Fibroblast of skin of left biceps (primary cell): ENCODE measurements around the gene NYAP1.

Source experiments
- DNase-seq, 2 experiments: peaks; one replicate each; pipeline ENCODE4 v3.0.0-alpha.2; 2013; ENCODE audit warnings: low read depth in 2 of 2

The NYAP1 gene

GRCh38 chr7:100457033-100457432 is 26.7 kb upstream of the NYAP1 start:
- DNase-seq: no peak

- DNase-seq: no peak
Measured at GRCh38 chr7:100464210-100464660, 19.5 kb upstream of the NYAP1 start, which contains the start of gene SPACDR. Gene SPACDR, minus strand, starts transcription at chr7:100464260. Its CDS starts 235 bp downstream, at chr7:100464025.

GRCh38 chr7:100464791-100465190 is 18.9 kb upstream of the NYAP1 start:
- no peak for DNase-seq

- no peak for DNase-seq
Measured at GRCh38 chr7:100465299-100465698, 18.4 kb upstream of the NYAP1 start.

GRCh38 chr7:100465702-100466311 is 17.9 kb upstream of the NYAP1 start:
- DNase-seq: no peak

- no peak for DNase-seq
Measured at GRCh38 chr7:100466653-100467605, 16.8 kb upstream of the NYAP1 start.

- DNase-seq: no peak
Measured at GRCh38 chr7:100467638-100468373, 15.9 kb upstream of the NYAP1 start.

GRCh38 chr7:100469227-100470044 is 14.3 kb upstream of the NYAP1 start:
- no peak for DNase-seq

- DNase-seq: no peak
Measured at GRCh38 chr7:100471021-100471420, 12.7 kb upstream of the NYAP1 start.

- DNase-seq: no peak
Measured at GRCh38 chr7:100472121-100472851, 11.4 kb upstream of the NYAP1 start.

- DNase-seq: no peak
Measured at GRCh38 chr7:100472854-100473499, 10.8 kb upstream of the NYAP1 start.

GRCh38 chr7:100475549-100475948 is 8.2 kb upstream of the NYAP1 start:
- no peak for DNase-seq

- no peak for DNase-seq
Measured at GRCh38 chr7:100476101-100476780, 7.5 kb upstream of the NYAP1 start.

- no peak for DNase-seq
Measured at GRCh38 chr7:100476903-100477870, 6.5 kb upstream of the NYAP1 start.

GRCh38 chr7:100477871-100478267 is 5.9 kb upstream of the NYAP1 start:
- no peak for DNase-seq

GRCh38 chr7:100478958-100479660 is 4.6 kb upstream of the NYAP1 start, which contains the start of gene TSC22D4:
Gene TSC22D4, minus strand, starts transcription at chr7:100479214. Its CDS starts 1,176 bp downstream, at chr7:100478038.
- DNase-seq: peak; percentile 82 to 83

GRCh38 chr7:100481466-100481865 is 2.3 kb upstream of the NYAP1 start:
- no peak for DNase-seq

- no peak for DNase-seq
Measured at GRCh38 chr7:100482728-100483089, 1.0 kb upstream of the NYAP1 start.
